Activated CD8-positive, alpha-beta T cell treated with anti-CD3 and anti-CD28 coated beads for 36 hours (primary cell): ENCODE results near the gene GPR162. TPM values are rescaled to one million over a fixed set of nuclear protein-coding genes. Genes with fewer than 3 reads are reported as not detected.

Experiments used
- ATAC-seq: fragments of 200-7000 bp; cut with Tn5 transposase; one replicate; pipeline ENCODE4 v1.10.0; 2021; ENCODE audit warnings: mild to moderate bottlenecking, moderate library complexity
- CTCF ChIA-PET: fragments of 350-600 bp; sonication (Branson Sonifier 250); formaldehyde crosslinking; loops from one replicate; lab custom pipeline; 2021; ENCODE audit warnings: antibody characterized with exemption; lab: Charles Lee
- POLR2A ChIA-PET: fragments of 350-600 bp; sonication (Branson Sonifier 250); formaldehyde crosslinking; loops from one replicate; lab custom pipeline; 2021; ENCODE audit warnings: antibody characterized with exemption; lab: Charles Lee
- DNase-seq: peaks from one replicate; pipeline ENCODE4 v3.0.0-alpha.2; 2020
- H3K27ac Mint-ChIP-seq: one replicate; pipeline ENCODE4 v1.8.0; 2021; ENCODE audit warnings: mild to moderate bottlenecking, mixed read lengths
- H3K27me3 Mint-ChIP-seq: one replicate; pipeline ENCODE4 v1.8.0; 2021; ENCODE audit warnings: mixed read lengths
- H3K36me3 Mint-ChIP-seq: one replicate; pipeline ENCODE4 v1.8.0; 2021; ENCODE audit warnings: low read depth, mixed read lengths
- H3K4me1 Mint-ChIP-seq: one replicate; pipeline ENCODE4 v1.8.0; 2021; ENCODE audit warnings: low read depth, mixed read lengths
- H3K4me3 Mint-ChIP-seq: one replicate; pipeline ENCODE4 v1.8.0; 2021; ENCODE audit warnings: mild to moderate bottlenecking, moderate library complexity, mixed read lengths
- H3K9me3 Mint-ChIP-seq: one replicate; pipeline ENCODE4 v1.8.0; 2021; ENCODE audit warnings: mixed read lengths
- intact Hi-C: fragments of 100-400 bp; cut with micrococcal nuclease; formaldehyde crosslinking; loops from one replicate; pipeline ENCODE4 v1.10.0; 2022
- total RNA-seq, 2 experiments: library from RNA; stranded (reverse); gene quantifications; one replicate each; pipeline ENCODE4 v1.2.3, GENCODE V29; 2021
- TF ChIP-seq, protein P1 (sequence below): fragments of 200-600 bp; IDR thresholded peaks from one replicate; pipeline ENCODE4 v1.8.0; 2022; ENCODE audit warnings: antibody characterized with exemption, mild to moderate bottlenecking

GPR162 gene
- total RNA-seq, 2 experiments from 2014 or later: 2.0 to 2.1 TPM

- ChIA-PET CTCF (interaction anchor here (0.6 to 10.0 kb wide), 18 partner anchors 9 to 183 kb away, joined by 3 to 117 read pairs (median 4); partner anchors contain the start of genes COPS7A, GPR162, MLF2 and PTMS), POLR2A (interaction anchor here (1.0 to 3.1 kb wide), 4 partner anchors 9 to 25 kb away, joined by 3 to 21 read pairs (median 10); partner anchors contain the start of genes MLF2 and PTMS)
- Mint-ChIP-seq H3K4me3 (peak overlapping the region; percentile 89), H3K36me3 (peaks cover 54% of the 10 kb centered on the region), H3K4me1 (peaks cover 79% of the 10 kb centered on the region), H3K9me3 (no peaks in the 10 kb centered on the region), H3K27me3 (no peaks in the 10 kb centered on the region), H3K27ac (peak overlapping the region; percentile 89)
- TF ChIP-seq, protein P1, sequence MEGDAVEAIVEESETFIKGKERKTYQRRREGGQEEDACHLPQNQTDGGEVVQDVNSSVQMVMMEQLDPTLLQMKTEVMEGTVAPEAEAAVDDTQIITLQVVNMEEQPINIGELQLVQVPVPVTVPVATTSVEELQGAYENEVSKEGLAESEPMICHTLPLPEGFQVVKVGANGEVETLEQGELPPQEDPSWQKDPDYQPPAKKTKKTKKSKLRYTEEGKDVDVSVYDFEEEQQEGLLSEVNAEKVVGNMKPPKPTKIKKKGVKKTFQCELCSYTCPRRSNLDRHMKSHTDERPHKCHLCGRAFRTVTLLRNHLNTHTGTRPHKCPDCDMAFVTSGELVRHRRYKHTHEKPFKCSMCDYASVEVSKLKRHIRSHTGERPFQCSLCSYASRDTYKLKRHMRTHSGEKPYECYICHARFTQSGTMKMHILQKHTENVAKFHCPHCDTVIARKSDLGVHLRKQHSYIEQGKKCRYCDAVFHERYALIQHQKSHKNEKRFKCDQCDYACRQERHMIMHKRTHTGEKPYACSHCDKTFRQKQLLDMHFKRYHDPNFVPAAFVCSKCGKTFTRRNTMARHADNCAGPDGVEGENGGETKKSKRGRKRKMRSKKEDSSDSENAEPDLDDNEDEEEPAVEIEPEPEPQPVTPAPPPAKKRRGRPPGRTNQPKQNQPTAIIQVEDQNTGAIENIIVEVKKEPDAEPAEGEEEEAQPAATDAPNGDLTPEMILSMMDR: no peak
- ATAC-seq (no peak), DNase-seq (no peak)
- intact Hi-C loops: no loop called here
Observed at GRCh38 chr12:6778217-6778573, 43.4 kb upstream of the GPR162 start.

DNA sequence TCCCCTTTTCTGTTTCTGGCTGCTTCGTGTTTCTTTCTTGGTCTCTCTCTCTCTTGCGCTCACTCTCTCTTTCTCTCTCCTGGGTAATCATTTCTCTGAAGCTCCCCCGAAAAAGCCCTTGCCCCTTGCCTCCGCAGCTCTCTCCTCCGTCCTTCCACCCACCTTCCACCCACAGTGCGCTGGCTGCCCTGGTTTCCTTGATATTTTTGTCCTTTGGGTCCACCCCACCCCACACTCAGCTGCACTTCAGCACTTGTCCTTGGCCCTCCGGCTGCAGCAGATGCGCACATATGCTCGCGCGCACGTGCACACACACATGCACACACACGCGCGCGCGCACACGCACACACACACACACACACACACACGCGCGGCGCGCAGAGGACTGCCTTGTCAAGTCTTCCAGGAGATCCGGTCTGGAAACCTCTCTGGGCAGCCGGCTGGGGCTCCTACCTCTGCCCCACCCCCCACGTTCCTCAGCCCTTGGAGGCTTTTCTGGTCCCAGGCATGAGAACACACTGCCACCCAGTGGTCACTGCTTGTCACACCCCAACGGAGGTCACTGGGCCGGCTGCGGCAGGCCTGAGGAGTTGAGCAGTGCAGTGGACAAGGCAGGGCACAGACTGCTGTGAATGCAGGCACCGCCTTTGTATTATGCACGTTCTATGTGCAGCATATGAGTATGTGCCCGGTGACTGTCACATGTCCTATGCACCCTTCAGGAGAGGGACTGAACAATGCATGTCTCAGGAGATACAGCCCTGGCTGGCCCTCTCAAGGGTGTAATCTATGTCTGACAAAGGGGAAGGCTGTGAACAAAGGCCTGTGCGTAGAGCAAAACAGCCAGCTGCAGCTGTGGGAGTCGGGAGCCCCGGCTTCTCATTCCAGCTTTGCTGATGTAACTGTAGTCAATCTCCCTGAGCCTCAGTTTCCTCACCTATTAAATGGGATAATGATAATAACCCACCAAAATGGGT lies 42.8 kb upstream of the GPR162 start:
- Mint-ChIP-seq H3K4me1 (peaks cover 83% of the 10 kb centered on the region), H3K4me3 (peak overlapping the region; percentile 89), H3K27ac (peak overlapping the region; percentile 89), H3K36me3 (peaks cover 50% of the 10 kb centered on the region), H3K9me3 (no peaks in the 10 kb centered on the region), H3K27me3 (no peaks in the 10 kb centered on the region)
- DNase-seq (peak; percentile 96), ATAC-seq (peak; percentile 54)
- ChIA-PET CTCF (interaction anchor here (0.6 to 10.0 kb wide), 19 partner anchors 8 to 184 kb away, joined by 3 to 117 read pairs (median 4); partner anchors contain the start of genes COPS7A, GPR162, MLF2 and PTMS), POLR2A (interaction anchor here (1.0 to 3.1 kb wide), 6 partner anchors 8 to 26 kb away, joined by 3 to 21 read pairs (median 9); partner anchors contain the start of genes MLF2 and PTMS)
- intact Hi-C loops: no loop called here
- TF ChIP-seq, protein P1: peak; percentile 89

DNA sequence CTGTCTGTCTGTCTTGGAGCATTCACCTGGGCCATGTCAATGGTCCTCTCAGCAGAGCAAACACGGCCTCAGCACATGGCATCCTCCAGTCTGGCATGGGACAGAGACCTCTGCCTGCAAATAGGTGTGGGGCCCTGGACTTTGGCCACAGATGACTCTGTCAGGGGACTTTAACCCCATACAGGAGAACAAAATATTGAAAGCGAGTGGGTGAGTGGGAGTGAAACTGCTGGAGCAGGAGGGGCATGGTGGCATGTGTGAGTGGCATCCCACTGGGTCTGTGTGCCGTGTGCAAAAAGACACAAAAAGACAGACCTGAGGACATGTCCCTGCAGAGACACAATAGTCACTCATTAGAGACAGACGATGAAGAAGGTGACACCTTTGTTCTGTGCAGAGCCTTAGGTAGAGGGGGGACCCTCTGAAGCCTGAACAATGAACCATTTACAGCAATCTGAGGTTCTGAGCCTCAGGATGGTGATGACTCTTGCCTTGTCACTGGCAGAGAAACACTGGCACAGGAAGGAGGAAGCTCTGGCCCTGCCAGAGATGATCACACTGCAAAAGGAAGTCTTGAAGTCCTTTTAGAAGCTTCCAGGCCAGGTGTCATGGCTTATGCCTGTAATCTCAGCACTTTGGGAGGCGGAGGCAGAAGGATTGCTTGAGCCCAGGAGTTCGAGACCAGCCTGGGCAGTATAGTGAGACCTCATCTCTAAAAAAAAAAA lies 41.8 kb upstream of the GPR162 start:
- ATAC-seq (peak; percentile 25), DNase-seq (peak; percentile 55)
- Mint-ChIP-seq H3K4me3 (peak overlapping the region; percentile 70), H3K4me1 (peaks cover 84% of the 10 kb centered on the region), H3K27ac (peak overlapping the region; percentile 89), H3K9me3 (no peaks in the 10 kb centered on the region), H3K27me3 (no peaks in the 10 kb centered on the region), H3K36me3 (peaks cover 40% of the 10 kb centered on the region)
- intact Hi-C loops: loop anchor here (5.0 kb wide), 1 partner anchor 47 kb away; the partner anchor contains the start of gene P3H3
- ChIA-PET CTCF (interaction anchor here (0.8 to 10.0 kb wide), 11 partner anchors 8 to 95 kb away, joined by 3 to 117 read pairs (median 4); partner anchors contain the start of genes COPS7A, LAG3, MLF2 and PTMS), POLR2A (interaction anchor here (1.1 to 3.1 kb wide), 9 partner anchors 9 to 87 kb away, joined by 3 to 21 read pairs (median 4); partner anchors contain the start of genes COPS7A, MLF2, PTMS and TPI1)
- TF ChIP-seq, protein P1: no peak

DNA sequence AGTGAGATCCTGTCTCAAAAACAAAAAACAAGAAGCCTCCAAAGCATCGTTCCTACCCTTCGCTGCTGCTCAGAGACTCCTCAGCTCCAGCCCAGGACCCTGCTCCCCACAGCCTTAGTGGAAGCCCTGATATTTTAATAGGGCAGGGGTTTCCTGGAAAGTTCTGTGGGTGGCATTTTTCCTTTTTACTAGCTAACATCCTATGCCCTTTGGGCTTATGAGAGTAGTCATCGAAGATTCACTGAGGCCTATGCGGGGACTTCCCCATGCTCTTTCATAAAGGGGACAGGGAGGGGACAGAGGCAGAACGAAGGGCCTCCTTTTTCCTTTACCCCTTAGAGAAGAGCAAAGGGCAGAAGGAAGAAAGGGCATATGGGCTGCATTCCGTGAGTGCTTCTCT lies 41.0 kb upstream of the GPR162 start:
- ATAC-seq: peak; percentile 73
- POLR2A ChIA-PET: interaction anchor here (0.6 to 3.1 kb wide), 11 partner anchors 9 to 92 kb away, joined by 3 to 16 read pairs (median 3); partner anchors contain the start of genes CD4, COPS7A, MLF2 and PTMS
- intact Hi-C loops: loop anchor here (5.0 kb wide), 1 partner anchor 47 kb away; the partner anchor contains the start of gene P3H3
- TF ChIP-seq, protein P1: no peak
- H3K4me1 Mint-ChIP-seq: peaks cover 79% of the 10 kb centered on the region
- DNase-seq: peak; percentile 79
- no peaks in the 10 kb centered on the region for H3K9me3 Mint-ChIP-seq
- peak overlapping the region; percentile 70 for H3K4me3 Mint-ChIP-seq
- H3K27me3 Mint-ChIP-seq: no peaks in the 10 kb centered on the region
- H3K36me3 Mint-ChIP-seq: peaks cover 33% of the 10 kb centered on the region
- peak overlapping the region; percentile 89 for H3K27ac Mint-ChIP-seq
- CTCF ChIA-PET: interaction anchor here (0.8 to 10.0 kb wide), 11 partner anchors 9 to 89 kb away, joined by 3 to 117 read pairs (median 5); partner anchors contain the start of genes CDCA3, COPS7A, LAG3 and MLF2
